ENCODE data around the gene KRT15. TPM values are rescaled to one million over a fixed set of nuclear protein-coding genes. Genes with fewer than 3 reads are reported as not detected.

KRT15 gene
- total RNA-seq, 2 donors from 2014 or later: 138 to 1,038 TPM

GRCh38 chr17:41523787-41524186, 5.1 kb upstream of the KRT15 start:
- Histone ChIP-seq H3K4me3 (peak overlapping the region in 1 of 2 donors; percentile 6), H3K36me3 (no peaks in the 10 kb centered on the region), H3K4me1 (replicated peaks) (peaks cover 8% of the 10 kb centered on the region), H3K27ac (peak overlapping the region in 1 of 2 donors; percentile 38), H3K9me3 (no peaks in the 10 kb centered on the region), H3K27me3 (replicated peaks; ENCODE audit: insufficient read depth) (no peaks in the 10 kb centered on the region)
- WGBS: 4% methylated on average over 17 of the region's 19 CpGs
- TF ChIP-seq POLR2AphosphoS5 (IDR thresholded peaks at IDR 0.05) (no peak), CTCF (IDR thresholded peaks at IDR 0.05) (no peak), POLR2A (IDR thresholded peaks at IDR 0.05) (no peak)
- intact Hi-C loops (cut with DNase I): no loop called here
- DNase-seq (ENCODE audit: low spot score): no peak

DNA sequence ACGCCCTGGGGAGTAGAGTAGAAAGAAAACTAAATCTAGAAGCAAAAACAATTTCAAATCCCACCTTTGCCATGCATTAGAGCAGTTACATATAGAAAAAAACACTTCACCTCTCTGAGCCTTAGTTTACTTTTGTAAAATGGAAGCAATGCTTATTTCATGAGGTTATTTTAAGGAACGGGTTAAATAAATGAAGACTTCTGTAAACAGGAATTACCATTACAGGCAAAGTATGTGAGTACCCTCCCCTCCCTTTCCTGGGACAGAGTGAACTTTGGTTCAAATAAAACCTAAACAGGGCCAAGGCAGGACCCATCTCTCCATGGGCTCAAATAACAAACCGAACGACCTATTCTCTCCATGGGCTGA, 4.5 kb upstream of the KRT15 start:
- no peaks in the 10 kb centered on the region for H3K9me3 ChIP-seq
- H3K27me3 ChIP-seq (replicated peaks; ENCODE audit: insufficient read depth): no peaks in the 10 kb centered on the region
- 26% methylated on average over 4 of the region's 4 CpGs for WGBS
- peaks cover 8% of the 10 kb centered on the region for H3K4me1 ChIP-seq (replicated peaks)
- no peaks in the 10 kb centered on the region for H3K36me3 ChIP-seq
- DNase-seq (ENCODE audit: low spot score): no peak
- H3K4me3 ChIP-seq: no peak overlapping the region
- TF ChIP-seq POLR2A (IDR thresholded peaks at IDR 0.05) (no peak), CTCF (IDR thresholded peaks at IDR 0.05) (no peak), POLR2AphosphoS5 (IDR thresholded peaks at IDR 0.05) (no peak)
- intact Hi-C loops (cut with DNase I): no loop called here
- peak overlapping the region in 1 of 2 donors; percentile 38 for H3K27ac ChIP-seq

- Histone ChIP-seq H3K27me3 (replicated peaks; ENCODE audit: insufficient read depth) (no peaks in the 10 kb centered on the region), H3K9me3 (no peaks in the 10 kb centered on the region), H3K4me3 (no peak overlapping the region), H3K36me3 (no peaks in the 10 kb centered on the region), H3K4me1 (replicated peaks) (peaks cover 8% of the 10 kb centered on the region), H3K27ac (peak overlapping the region; percentile 3 to 38)
- WGBS: 42% methylated on average over 12 of the region's 12 CpGs
- intact Hi-C loops (cut with DNase I): no loop called here
- TF ChIP-seq CTCF (IDR thresholded peaks at IDR 0.05): no peak
- TF ChIP-seq POLR2A (IDR thresholded peaks at IDR 0.05): no peak
- TF ChIP-seq POLR2AphosphoS5 (IDR thresholded peaks at IDR 0.05): no peak
- no peak for DNase-seq (ENCODE audit: low spot score)
These were observed 3.9 kb upstream of the KRT15 start for GRCh38 chr17:41522301-41523224.

GRCh38 chr17:41521574-41522261, 3.0 kb upstream of the KRT15 start:
- no peaks in the 10 kb centered on the region for H3K27me3 ChIP-seq (replicated peaks; ENCODE audit: insufficient read depth)
- H3K4me3 ChIP-seq: no peak overlapping the region
- H3K36me3 ChIP-seq: no peaks in the 10 kb centered on the region
- DNase-seq (ENCODE audit: low spot score): no peak
- H3K4me1 ChIP-seq (replicated peaks): peaks cover 8% of the 10 kb centered on the region
- no peak for TF ChIP-seq CTCF (IDR thresholded peaks at IDR 0.05)
- no peak for TF ChIP-seq POLR2AphosphoS5 (IDR thresholded peaks at IDR 0.05)
- no peak for TF ChIP-seq POLR2A (IDR thresholded peaks at IDR 0.05)
- whole genome bisulfite sequencing: 55% methylated on average over 6 of the region's 6 CpGs
- H3K27ac ChIP-seq: peak overlapping the region; percentile 3 to 24
- no peaks in the 10 kb centered on the region for H3K9me3 ChIP-seq
- intact Hi-C loops (cut with DNase I): no loop called here
